Skeletal muscle tissue (tissue), 4 donors: ENCODE measurements around the gene KCNS3. TPM values are rescaled to one million over a fixed set of nuclear protein-coding genes. Genes with fewer than 3 reads are reported as not detected.
A peak's percentile ranks its signal among the peaks of the same experiment; 100 is the strongest.

Source experiments
- H3K27ac ChIP-seq: one replicate; pipeline ENCODE4 v1.7.0; 2013; ENCODE audit warnings: mild to moderate bottlenecking, low read depth, low read length, inconsistent platforms
- H3K27me3 ChIP-seq, 3 donors: one replicate each; pipeline ENCODE4 v1.7.0; 2013; ENCODE audit warnings: low read length in 3 of 3; ENCODE audit not compliant: control insufficient read depth in 3 of 3, insufficient read depth in 3 of 3
- H3K36me3 ChIP-seq, 3 donors: one replicate each; pipeline ENCODE4 v1.7.0; 2013; ENCODE audit warnings: low read length in 3 of 3; ENCODE audit not compliant: control insufficient read depth in 3 of 3, insufficient read depth in 3 of 3
- H3K4me1 ChIP-seq, 3 donors: one replicate each; pipeline ENCODE4 v1.7.0; 2013; ENCODE audit warnings: low read length in 3 of 3, mild to moderate bottlenecking in 3 of 3; ENCODE audit not compliant: control insufficient read depth in 3 of 3, insufficient read depth in 3 of 3
- H3K4me3 ChIP-seq, 3 donors: one replicate each; pipeline ENCODE4 v1.7.0; 2013; ENCODE audit warnings: low read length in 3 of 3
- H3K9ac ChIP-seq, 3 donors: one replicate each; pipeline ENCODE4 v1.7.0; 2013; ENCODE audit warnings: low read length in 3 of 3, mild to moderate bottlenecking in 3 of 3, moderate library complexity in 2 of 3, low read depth in 1 of 3
- H3K9me3 ChIP-seq, 3 donors: one replicate each; pipeline ENCODE4 v1.7.0; 2013; ENCODE audit warnings: low read length in 3 of 3; ENCODE audit not compliant: control insufficient read depth in 3 of 3
- total RNA-seq: library from RNA; depleted of rRNA; stranded (reverse); fragments of >200 nt; gene quantifications from one replicate; pipeline ENCODE4 v1.2.3, GENCODE V29; 2014
- donor health status: Osteomylitis.

KCNS3 gene
- 12.5 TPM for total RNA-seq

DNA sequence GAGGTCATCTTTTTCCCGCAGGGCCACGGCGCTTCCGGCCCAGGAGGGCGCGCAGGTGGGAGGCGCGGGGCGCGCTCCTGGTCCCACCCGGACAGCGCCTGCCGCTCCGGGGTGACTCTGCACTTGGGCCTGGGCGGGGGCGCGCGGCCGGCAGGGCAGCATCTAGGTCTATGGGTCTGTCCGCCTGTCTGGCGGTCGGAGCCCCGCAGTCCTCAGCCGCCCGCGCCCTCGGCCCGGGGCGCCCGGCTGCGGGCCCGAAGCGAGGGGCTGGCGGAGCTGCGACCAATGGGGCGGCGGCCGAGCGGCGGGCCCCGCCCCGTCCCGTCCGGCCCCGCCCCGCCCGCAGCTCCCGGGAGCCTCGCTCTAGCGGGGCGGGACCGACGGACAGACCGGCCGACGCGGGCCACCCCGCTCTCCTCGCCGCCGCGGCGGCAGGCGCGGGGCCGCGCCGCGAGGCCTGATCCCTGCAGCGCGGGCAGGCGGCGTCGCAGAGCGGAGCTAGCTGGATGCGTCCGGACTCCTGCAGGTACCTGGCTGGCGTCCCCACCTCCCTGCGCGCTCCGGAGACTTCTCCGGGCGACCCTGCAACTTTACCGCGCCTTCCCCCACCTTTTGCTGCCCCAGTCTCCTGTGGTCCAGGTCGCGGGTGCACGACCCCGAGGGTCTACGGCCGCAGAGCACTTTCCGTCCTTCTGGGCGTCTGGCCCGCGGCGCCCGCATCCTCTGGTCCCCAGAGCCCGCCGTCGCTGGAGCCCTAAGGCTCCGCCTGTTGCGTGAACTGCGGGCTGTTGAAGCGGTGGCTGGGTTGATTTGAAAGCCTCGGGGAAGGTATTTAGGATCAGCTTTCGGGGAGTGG is at the start of gene KCNS3:
Gene KCNS3, plus strand, starts transcription at position 387 of the 856 bp plus-strand sequence. CDS start 52,342 bp downstream, outside the sequence.
- peaks cover 15 to 37% (median 15%) of the 10 kb centered on the region in 3 donors for H3K4me1 ChIP-seq
- H3K27ac ChIP-seq, result peak within 1 kb of the TSS; percentile 60
- H3K36me3 ChIP-seq, result no peaks in the 10 kb centered on the region
- H3K9me3 ChIP-seq, result no peaks in the 10 kb centered on the region
- no peaks in the 10 kb centered on the region for H3K27me3 ChIP-seq
- H3K4me3 ChIP-seq, result peak within 1 kb of the TSS; percentile 83 to 92 (median 91)
- H3K9ac ChIP-seq, result peak within 1 kb of the TSS; percentile 77 to 85 (median 81)

GRCh38 chr2:17830053-17831034 is 48.1 kb upstream of the KCNS3 start:
- no peaks in the 10 kb centered on the region for H3K9me3 ChIP-seq
- H3K27me3 ChIP-seq, result no peaks in the 10 kb centered on the region
- no peak overlapping the region for H3K27ac ChIP-seq
- no peaks in the 10 kb centered on the region for H3K36me3 ChIP-seq
- H3K4me1 ChIP-seq, result peaks cover 3 to 10% (median 6%) of the 10 kb centered on the region in 3 donors
- H3K4me3 ChIP-seq, result peak overlapping the region; percentile 54 to 63 (median 63)
- H3K9ac ChIP-seq, result peak overlapping the region; percentile 9 to 64 (median 20)

DNA sequence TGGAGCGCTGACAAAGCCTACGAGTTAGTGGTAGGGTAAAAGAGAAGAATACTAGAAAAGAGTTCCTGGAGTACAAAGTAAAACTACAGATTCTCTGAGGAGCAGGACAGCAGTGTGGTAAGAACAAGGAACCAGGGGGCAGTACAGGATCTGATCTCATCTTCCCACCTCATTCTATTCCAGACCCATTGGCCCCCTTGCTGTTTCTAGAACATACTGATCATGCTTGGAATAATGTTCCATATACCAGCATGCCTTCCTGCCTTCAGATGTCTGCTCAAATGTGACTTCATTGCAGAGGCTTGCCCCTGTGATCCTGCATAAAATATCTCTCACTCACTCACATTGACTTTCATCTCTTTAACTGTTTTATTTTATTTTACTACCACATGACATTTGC is 43.0 kb upstream of the KCNS3 start:
- Histone ChIP-seq H3K4me1 (peaks cover 3 to 6% (median 5%) of the 10 kb centered on the region in 3 donors), H3K27ac (no peak overlapping the region), H3K36me3 (no peaks in the 10 kb centered on the region), H3K27me3 (no peaks in the 10 kb centered on the region), H3K9me3 (no peaks in the 10 kb centered on the region), H3K4me3 (no peak overlapping the region), H3K9ac (no peak overlapping the region)

GRCh38 chr2:17839959-17840358 is 38.5 kb upstream of the KCNS3 start:
- H3K27me3 ChIP-seq, result no peaks in the 10 kb centered on the region
- H3K36me3 ChIP-seq, result no peaks in the 10 kb centered on the region
- H3K4me3 ChIP-seq, result no peak overlapping the region
- H3K9ac ChIP-seq, result no peak overlapping the region
- no peaks in the 10 kb centered on the region for H3K9me3 ChIP-seq
- H3K4me1 ChIP-seq, result peaks cover 0 to 2% (median 0%) of the 10 kb centered on the region in 3 donors
- H3K27ac ChIP-seq, result no peak overlapping the region

DNA sequence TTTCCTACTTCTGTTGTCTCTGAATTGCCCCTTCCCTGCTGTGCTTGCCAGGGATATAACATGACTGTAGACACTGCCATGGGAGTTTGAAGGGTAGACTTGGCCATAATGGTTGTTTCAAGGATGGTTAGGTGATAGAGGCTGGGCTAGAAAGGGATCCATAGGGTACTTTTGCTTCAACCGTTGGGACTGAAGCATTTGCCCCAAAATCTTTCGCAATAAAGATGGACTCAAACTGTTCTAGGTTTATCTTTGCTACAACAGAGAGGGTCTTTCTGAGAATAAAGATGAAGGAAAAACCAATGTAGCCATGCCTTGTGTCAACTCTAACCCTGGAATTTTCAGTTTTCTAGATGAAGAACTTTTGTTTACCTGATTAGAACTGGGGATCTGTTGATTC is 35.0 kb upstream of the KCNS3 start:
- Histone ChIP-seq H3K36me3 (no peaks in the 10 kb centered on the region), H3K4me3 (no peak overlapping the region), H3K4me1 (peaks cover 0 to 2% (median 0%) of the 10 kb centered on the region in 3 donors), H3K9me3 (no peaks in the 10 kb centered on the region), H3K27ac (no peak overlapping the region), H3K9ac (no peak overlapping the region), H3K27me3 (no peaks in the 10 kb centered on the region)

DNA sequence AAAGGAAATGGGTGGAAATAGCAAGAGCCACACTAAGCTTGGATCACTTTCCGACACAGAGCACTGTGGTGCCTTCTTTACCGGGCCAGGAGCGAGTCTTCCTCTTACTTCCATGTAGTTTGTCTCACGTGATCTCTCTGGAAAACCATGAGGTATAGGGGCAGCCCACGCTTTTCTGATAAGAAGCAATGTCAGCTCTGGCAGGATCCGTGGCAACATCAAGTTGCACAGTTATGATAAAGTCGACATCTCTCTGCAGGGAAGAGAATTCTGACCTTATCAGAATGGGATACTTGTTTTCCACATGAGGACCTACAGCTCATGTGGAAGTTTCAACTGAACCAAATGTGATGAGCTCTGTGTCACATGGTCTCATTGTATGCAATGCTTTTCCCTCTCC is 32.7 kb upstream of the KCNS3 start:
- Histone ChIP-seq H3K4me1 (peaks cover 0 to 2% (median 0%) of the 10 kb centered on the region in 3 donors), H3K27ac (no peak overlapping the region), H3K9ac (no peak overlapping the region), H3K27me3 (no peaks in the 10 kb centered on the region), H3K36me3 (no peaks in the 10 kb centered on the region), H3K4me3 (no peak overlapping the region), H3K9me3 (no peaks in the 10 kb centered on the region)

- H3K36me3 ChIP-seq, result no peaks in the 10 kb centered on the region
- H3K4me1 ChIP-seq, result peaks cover 0 to 2% (median 0%) of the 10 kb centered on the region in 3 donors
Measured at GRCh38 chr2:17846676-17847075, 31.8 kb upstream of the KCNS3 start.

GRCh38 chr2:17847236-17847635 is 31.2 kb upstream of the KCNS3 start:
- Histone ChIP-seq H3K4me1 (peaks cover 2 to 7% (median 4%) of the 10 kb centered on the region in 3 donors), H3K36me3 (no peaks in the 10 kb centered on the region), H3K9ac (no peak overlapping the region), H3K9me3 (no peaks in the 10 kb centered on the region), H3K4me3 (no peak overlapping the region), H3K27ac (no peak overlapping the region), H3K27me3 (peaks cover 0 to 3% (median 0%) of the 10 kb centered on the region in 3 donors)

More at GRCh38 chr2:17846676-17847075, 31.8 kb upstream of the KCNS3 start:
- no peak overlapping the region for H3K27ac ChIP-seq
- H3K4me3 ChIP-seq, result no peak overlapping the region
- H3K9ac ChIP-seq, result no peak overlapping the region
- no peaks in the 10 kb centered on the region for H3K27me3 ChIP-seq
- no peaks in the 10 kb centered on the region for H3K9me3 ChIP-seq

DNA sequence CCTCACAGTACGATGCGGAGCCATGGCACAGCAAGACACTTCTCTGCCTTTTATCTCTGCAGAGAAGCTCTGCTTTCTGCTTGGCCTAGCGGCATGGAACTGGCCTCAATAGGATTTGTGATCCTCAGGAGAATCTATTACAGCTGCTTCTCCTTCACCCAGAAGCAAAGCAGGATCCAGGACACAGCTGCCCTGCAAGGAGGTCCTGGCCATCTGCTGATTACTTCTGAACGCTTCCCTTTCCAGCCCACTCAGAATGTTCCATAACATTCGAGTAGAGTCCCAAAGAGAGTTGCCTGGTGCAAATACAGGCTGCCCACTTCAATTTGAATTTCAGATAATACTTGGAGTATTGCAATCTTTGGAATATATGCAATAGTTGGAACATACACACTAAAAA is 29.2 kb upstream of the KCNS3 start:
- Histone ChIP-seq H3K4me3 (no peak overlapping the region), H3K27me3 (peaks cover 0 to 4% (median 0%) of the 10 kb centered on the region in 3 donors), H3K4me1 (peaks cover 2 to 7% (median 4%) of the 10 kb centered on the region in 3 donors), H3K27ac (no peak overlapping the region), H3K9me3 (no peaks in the 10 kb centered on the region), H3K9ac (no peak overlapping the region), H3K36me3 (no peaks in the 10 kb centered on the region)
